Cardiac septum (tissue), 1 donor: Measurements from ENCODE around the gene PROSER2. TPM values are rescaled to one million over a fixed set of nuclear protein-coding genes. Genes with fewer than 3 reads are reported as not detected.

Experiments
- DNase-seq: peaks from one replicate; pipeline ENCODE4 v3.0.0-alpha.2; 2020; ENCODE audit warnings: low spot score
- intact Hi-C: fragments of 100-400 bp; cut with DNase I; formaldehyde crosslinking; loops from one replicate; pipeline ENCODE4 v1.14.0; 2022
- long read RNA-seq: library from polyadenylated mRNA; unstranded; transcript quantifications from one replicate; pipeline ENCODE4 v2.0.0, GENCODE V29; 2021
- total RNA-seq: library from RNA; stranded (reverse); fragmentation: NEBNext Ultra II Directional; extraction: Animal tissue kit (Norgen Biotek cat#: 25700); gene quantifications from one replicate; pipeline ENCODE4 v1.2.1, GENCODE V29; 2021
- donor health status: DM: no; HTN: no; CAD: no.

PROSER2 gene, protein sequence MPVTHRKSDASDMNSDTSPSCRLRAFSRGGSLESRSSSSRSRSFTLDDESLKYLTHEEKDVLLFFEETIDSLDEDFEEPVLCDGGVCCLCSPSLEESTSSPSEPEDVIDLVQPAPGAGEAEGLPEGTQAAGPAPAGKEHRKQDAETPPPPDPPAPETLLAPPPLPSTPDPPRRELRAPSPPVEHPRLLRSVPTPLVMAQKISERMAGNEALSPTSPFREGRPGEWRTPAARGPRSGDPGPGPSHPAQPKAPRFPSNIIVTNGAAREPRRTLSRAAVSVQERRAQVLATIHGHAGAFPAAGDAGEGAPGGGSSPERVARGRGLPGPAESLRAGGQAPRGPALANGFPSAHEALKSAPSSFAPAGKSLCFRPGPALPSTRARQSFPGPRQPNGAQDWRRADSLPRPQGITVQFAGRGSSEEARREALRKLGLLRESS
- total RNA-seq, result 1.3 TPM
- long read RNA-seq, result 0 reads

DNA sequence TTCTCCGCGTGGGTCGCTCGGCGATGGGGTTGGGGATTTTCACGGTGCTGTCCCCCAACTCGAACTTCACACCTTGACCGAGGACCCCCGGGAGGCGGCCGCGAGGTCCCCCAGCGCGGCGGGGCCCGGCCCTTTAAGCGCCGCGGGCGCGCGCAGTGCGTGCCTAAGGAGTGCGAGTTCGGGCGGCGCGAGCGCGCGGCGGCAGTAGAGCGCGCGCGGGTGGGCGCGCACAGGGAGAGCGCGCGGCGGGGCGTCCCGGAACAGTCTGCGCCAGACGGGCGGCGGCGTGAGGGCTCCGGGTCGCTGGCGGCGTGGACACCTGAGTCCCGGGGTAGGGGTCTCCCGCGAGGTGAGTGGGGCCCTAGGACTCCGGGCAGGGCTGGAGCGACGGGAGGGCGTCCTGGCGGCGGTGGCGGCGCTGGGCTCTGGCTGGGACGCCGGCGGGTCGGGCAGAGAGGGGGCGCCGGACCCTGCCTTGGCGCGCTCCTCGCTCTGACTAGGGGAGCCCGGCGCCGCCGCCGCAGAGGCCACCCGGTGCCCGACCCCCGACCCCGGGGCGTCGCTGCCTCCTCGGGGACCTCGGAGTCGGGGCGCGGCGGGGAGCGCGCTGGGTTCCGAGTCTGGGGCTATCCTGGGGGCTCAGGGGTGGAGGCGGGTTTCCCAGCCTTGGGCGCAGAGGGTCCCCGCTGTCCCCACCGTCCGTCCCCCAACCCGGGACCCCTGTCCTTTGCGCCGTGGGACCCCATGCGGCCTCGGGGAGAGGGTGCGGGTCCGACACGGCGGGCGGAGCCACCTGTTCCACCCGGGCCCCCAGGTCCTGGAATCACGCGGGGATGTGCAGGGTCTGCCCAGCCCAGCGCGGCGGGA lies at the start of gene PROSER2:
TSS of gene PROSER2 (plus strand) at position 235 of the 867 bp plus-strand sequence. CDS start 28,722 bp downstream, outside the sequence.
- no peak for DNase-seq
- intact Hi-C loops, result no loop called here

- intact Hi-C loops, result no loop called here
- no peak for DNase-seq
Measured at GRCh38 chr10:11773761-11774441, 49.3 kb upstream of the PROSER2 start.

GRCh38 chr10:11775412-11775811 lies 47.7 kb upstream of the PROSER2 start:
- intact Hi-C loops, result no loop called here
- DNase-seq, result no peak

- DNase-seq, result no peak
- intact Hi-C loops, result no loop called here
Measured at GRCh38 chr10:11776080-11776479, 47.1 kb upstream of the PROSER2 start.

- DNase-seq, result no peak
- intact Hi-C loops, result no loop called here
Measured at GRCh38 chr10:11781114-11781513, 42.0 kb upstream of the PROSER2 start.

GRCh38 chr10:11782793-11783557 lies 40.2 kb upstream of the PROSER2 start:
- DNase-seq, result no peak
- intact Hi-C loops, result no loop called here

DNA sequence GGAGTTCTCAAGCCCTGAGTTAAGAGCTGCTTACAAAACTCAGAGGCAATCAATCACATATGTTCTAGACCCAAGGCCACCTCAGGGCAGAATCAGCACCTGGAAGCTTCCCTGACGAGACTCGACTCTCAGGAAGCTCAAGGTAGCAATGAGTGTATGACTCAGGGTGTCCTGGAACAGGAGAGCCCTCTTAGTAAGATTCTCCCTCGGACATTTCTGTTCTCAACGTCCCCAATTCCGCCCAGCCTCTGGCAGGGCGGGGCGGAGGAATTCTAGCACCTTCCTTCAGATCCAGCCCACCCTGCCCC lies 39.6 kb upstream of the PROSER2 start:
- intact Hi-C loops, result no loop called here
- no peak for DNase-seq

- DNase-seq, result no peak
- intact Hi-C loops, result no loop called here
Measured at GRCh38 chr10:11787374-11787773, 35.8 kb upstream of the PROSER2 start.

DNA sequence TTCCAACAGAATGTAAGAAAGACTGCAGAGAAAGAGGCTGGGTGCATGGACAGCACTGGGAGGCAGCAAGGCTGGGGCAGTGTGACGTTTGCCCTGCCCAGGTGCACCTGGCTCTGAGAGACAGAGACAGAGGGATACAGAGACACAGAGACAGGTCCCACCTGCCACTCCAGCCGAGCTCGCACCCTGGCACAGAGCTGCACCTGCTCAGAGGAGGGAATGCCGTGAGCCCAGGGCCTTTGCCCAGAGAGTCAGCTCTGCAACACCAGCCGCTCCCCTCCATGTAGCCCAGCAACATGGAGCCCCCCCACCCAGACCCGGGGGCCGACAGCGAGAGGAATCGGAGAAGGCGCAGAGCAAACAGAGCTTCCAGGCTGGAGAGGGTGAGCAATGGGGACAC lies 35.3 kb upstream of the PROSER2 start:
- intact Hi-C loops, result no loop called here

GRCh38 chr10:11789306-11789705 lies 33.9 kb upstream of the PROSER2 start:
- intact Hi-C loops, result no loop called here
- no peak for DNase-seq

More for the DNA sequence above, 35.3 kb upstream of the PROSER2 start:
- DNase-seq, result no peak

- DNase-seq, result no peak
- intact Hi-C loops, result loop anchor here (5.0 kb wide), 1 partner anchor 197 kb away; no protein-coding TSS in a partner anchor
Measured at GRCh38 chr10:11789956-11790355, 33.2 kb upstream of the PROSER2 start.

- intact Hi-C loops, result loop anchor here (5.0 kb wide), 1 partner anchor 193 kb away; no protein-coding TSS in a partner anchor
Measured at GRCh38 chr10:11793762-11794479, 29.2 kb upstream of the PROSER2 start.

GRCh38 chr10:11794566-11794965 lies 28.6 kb upstream of the PROSER2 start:
- intact Hi-C loops, result loop anchor here (5.0 kb wide), 1 partner anchor 193 kb away; no protein-coding TSS in a partner anchor
- DNase-seq, result no peak

More at GRCh38 chr10:11793762-11794479, 29.2 kb upstream of the PROSER2 start:
- DNase-seq, result no peak

GRCh38 chr10:11795101-11795920 lies 27.8 kb upstream of the PROSER2 start:
- no peak for DNase-seq
- intact Hi-C loops, result no loop called here

DNA sequence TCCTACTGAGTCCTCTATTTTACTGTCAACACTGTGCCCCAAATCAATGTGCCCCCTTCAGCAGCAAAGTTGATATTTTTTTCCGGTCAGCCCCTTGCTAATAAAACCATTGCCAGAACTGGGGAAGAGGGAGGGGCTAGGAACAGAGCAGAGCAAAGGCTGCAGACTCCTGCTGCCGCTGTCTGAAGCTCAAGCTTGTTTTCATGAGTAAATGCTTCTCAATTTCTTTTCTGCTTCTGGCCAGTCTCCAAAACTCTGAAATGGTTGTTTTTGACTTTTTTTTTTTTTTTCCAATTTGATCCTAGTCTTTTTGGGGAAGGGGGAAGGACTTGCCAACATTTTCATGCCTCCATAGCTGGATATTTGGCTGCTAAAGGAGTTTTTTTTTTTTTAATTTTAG lies 26.7 kb upstream of the PROSER2 start:
- intact Hi-C loops, result no loop called here

DNA sequence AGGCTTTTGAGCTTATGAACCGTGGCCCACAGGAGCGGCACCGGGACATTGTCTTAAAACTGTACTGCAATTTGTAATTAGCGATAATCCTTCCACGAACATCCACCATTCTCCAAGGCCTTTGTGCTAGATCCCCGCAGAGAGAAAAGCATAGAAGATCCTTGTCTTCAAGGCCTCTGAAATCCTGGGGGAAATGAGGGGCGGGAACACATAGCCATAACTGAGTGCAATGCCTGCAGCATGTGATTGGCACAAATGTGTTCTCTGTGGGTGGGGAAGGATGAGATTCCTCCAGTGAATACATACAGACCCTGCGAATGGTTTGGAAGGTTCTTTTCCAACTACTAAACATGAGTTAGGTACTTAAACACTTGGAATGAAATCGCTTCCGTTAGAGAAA lies 25.9 kb upstream of the PROSER2 start:
- intact Hi-C loops, result no loop called here
- no peak for DNase-seq

More for the DNA sequence above, 26.7 kb upstream of the PROSER2 start:
- DNase-seq, result no peak

GRCh38 chr10:11797847-11798633 lies 25.1 kb upstream of the PROSER2 start:
- intact Hi-C loops, result no loop called here
- DNase-seq, result no peak
